Measurements from ENCODE around the gene ACP7.
"Not testable (repeated sequence)": the region's sequence is repeated elsewhere in the genome, so short reads cannot be mapped to it uniquely, and the experiment has no call there.

GRCh38 chr19:39090016-39090415 lies 5.8 kb downstream of the ACP7 start:
- not testable (repeated sequence) for TF ChIP-seq POLR2A (IDR thresholded peaks at IDR 0.05; ENCODE audit: low read depth, low read length); CTCF (conservative IDR thresholded peaks at IDR 0.05; ENCODE audit: low read depth, low read length); SMC3 (IDR thresholded peaks at IDR 0.05; ENCODE audit: low read depth, low read length); CHD1 (IDR thresholded peaks at IDR 0.05; ENCODE audit: low read depth, low read length); RCOR1 (IDR thresholded peaks at IDR 0.05; ENCODE audit: insufficient replicate concordance, low read length); BHLHE40 (IDR thresholded peaks at IDR 0.05; ENCODE audit: low read depth, low read length); CEBPB (IDR thresholded peaks at IDR 0.05; ENCODE audit: low read depth, low read length); RFX5 (IDR thresholded peaks at IDR 0.05; ENCODE audit: low read depth, low read length); USF2 (IDR thresholded peaks at IDR 0.05; ENCODE audit: low read depth, low read length); RAD21 (IDR thresholded peaks at IDR 0.05; ENCODE audit: low read length); MAZ (IDR thresholded peaks at IDR 0.05; ENCODE audit: borderline replicate concordance, low read depth, low read length)
- TF ChIP-seq, protein P1, sequence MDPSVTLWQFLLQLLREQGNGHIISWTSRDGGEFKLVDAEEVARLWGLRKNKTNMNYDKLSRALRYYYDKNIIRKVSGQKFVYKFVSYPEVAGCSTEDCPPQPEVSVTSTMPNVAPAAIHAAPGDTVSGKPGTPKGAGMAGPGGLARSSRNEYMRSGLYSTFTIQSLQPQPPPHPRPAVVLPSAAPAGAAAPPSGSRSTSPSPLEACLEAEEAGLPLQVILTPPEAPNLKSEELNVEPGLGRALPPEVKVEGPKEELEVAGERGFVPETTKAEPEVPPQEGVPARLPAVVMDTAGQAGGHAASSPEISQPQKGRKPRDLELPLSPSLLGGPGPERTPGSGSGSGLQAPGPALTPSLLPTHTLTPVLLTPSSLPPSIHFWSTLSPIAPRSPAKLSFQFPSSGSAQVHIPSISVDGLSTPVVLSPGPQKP (IDR thresholded peaks at IDR 0.05; ENCODE audit: borderline replicate concordance, low read depth, low read length) = not testable (repeated sequence)
